Measurements from ENCODE around the gene MST1R.

DNA sequence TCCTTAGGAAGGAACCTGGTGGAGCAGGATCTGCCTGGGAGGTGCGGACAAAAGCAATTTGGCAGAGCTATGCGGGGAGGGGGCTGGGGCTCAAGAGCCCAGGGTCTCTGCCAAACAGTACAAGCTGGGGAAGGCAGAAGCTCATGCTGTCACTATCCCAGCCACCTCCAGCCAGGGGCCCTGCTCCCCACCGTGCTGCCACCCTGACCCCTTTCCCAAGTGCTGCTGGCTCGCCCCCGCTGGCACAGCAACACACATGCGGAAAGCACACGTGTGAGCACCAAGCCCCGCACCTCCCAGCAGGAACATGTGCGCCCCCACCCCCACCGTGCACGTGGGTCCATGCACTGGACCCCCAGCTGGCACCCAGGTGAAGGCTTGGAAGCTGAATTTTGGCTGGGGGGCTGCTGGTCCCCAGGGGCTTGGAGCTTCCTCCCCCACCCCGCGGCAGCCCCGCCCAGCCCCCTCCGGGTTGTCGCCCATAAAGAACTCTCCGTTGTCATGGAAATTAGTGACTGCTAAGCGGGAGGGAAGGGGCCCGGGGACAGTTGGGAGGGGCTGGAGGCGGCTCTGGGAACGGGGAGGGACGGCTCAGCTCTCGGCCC lies 34.7 kb downstream of the MST1R start:
- TF ChIP-seq CTCF (IDR thresholded peaks at IDR 0.05) (no peak), POLR2A (IDR thresholded peaks at IDR 0.05) (no peak)

Measured in lower leg skin (tissue), 3 donors.